GM12875 (cell line): ENCODE results near the gene BICD1.

Experiments used
- H3K4me3 ChIP-seq: one replicate; pipeline ENCODE4 v1.5.1; 2011; ENCODE audit warnings: low read depth, low read length, control low read depth
- TF ChIP-seq, protein P1 (sequence below): IDR thresholded peaks from 2 replicates; pipeline ENCODE4 v1.5.1; 2011; ENCODE audit warnings: low read depth, mild to moderate bottlenecking, control low read depth, inconsistent platforms, low read length, moderate library complexity, borderline replicate concordance; ENCODE audit not compliant: insufficient read depth

Gene BICD1

DNA sequence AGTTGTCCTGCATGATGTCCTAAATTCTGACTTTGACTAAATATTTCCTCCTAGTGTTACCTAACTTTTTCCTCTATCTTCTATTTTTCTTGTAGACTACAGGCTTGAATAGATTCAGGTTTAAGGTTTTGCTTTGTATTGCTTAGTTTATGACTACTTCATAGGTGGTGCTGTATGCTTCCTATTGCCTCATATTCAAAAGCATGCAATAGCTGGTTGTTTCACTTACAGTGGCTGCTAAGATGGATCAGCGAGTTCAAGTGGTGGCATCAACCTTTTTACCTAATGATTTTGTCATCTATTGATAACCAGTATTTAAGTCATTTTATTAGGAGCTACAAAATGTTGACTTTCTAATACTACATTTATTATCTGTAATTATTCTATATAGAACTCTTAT lies 36.3 kb upstream of the BICD1 start:
- TF ChIP-seq, protein P1, sequence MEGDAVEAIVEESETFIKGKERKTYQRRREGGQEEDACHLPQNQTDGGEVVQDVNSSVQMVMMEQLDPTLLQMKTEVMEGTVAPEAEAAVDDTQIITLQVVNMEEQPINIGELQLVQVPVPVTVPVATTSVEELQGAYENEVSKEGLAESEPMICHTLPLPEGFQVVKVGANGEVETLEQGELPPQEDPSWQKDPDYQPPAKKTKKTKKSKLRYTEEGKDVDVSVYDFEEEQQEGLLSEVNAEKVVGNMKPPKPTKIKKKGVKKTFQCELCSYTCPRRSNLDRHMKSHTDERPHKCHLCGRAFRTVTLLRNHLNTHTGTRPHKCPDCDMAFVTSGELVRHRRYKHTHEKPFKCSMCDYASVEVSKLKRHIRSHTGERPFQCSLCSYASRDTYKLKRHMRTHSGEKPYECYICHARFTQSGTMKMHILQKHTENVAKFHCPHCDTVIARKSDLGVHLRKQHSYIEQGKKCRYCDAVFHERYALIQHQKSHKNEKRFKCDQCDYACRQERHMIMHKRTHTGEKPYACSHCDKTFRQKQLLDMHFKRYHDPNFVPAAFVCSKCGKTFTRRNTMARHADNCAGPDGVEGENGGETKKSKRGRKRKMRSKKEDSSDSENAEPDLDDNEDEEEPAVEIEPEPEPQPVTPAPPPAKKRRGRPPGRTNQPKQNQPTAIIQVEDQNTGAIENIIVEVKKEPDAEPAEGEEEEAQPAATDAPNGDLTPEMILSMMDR = no peak

DNA sequence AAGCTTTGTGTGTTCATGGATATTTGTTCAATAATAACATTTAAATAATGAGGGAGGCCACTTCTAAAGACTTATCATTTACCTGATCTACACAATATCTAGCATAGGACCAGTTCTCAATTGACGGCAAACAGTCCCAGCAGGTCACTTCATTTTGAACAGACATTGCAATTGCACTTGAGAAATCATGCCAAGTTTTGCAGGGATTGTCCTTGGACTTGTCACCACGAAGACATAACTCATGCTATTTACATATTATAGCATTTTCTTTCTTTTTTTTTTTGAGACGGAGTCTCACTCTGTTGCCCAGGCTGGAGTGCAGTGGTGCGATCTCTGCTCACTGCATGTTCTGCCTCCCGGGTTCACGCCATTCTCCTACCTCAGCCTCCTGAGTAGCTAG lies 34.5 kb upstream of the BICD1 start:
- no peak overlapping the region for H3K4me3 ChIP-seq
- TF ChIP-seq, protein P1 = no peak

More for the DNA sequence above, 36.3 kb upstream of the BICD1 start:
- H3K4me3 ChIP-seq = no peak overlapping the region

DNA sequence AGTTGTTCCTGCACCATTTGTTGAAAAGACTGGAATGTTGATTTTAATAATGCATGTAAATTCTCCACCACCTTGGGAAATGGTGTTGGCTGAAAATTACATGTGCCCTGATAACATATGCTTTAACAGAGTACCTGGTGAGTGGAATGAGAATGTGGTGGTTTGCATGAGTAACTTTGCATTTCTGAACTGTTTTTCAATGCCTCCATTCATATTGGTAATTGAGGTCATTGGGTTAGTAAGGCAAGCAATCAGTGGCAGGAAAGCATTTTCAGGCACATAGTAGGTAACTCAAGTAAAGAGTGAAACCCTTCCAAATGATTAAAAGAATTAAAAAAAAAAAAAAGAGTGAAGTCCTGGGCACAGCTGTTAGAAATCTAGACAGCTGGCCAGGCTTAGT lies 32.2 kb upstream of the BICD1 start:
- no peak overlapping the region for H3K4me3 ChIP-seq
- TF ChIP-seq, protein P1 = no peak

DNA sequence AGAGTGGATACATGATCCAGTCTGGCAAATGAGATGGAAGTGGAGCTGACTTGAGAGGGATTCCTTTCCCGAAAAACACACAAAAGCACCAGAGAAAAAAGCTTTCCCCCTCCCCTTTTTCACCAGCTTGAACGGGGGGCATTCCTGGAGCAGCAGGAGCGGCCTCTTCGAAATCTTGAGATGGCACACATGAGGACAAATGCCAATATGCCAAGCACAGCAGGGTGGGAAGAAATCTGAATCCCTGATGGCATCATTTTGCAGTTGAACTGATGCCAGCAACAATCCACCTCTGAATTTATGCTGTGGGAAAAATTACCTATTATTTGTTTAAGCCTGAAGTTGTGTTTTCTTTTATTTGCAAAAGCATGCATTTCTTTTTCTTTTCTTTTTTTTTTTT lies 29.7 kb upstream of the BICD1 start:
- H3K4me3 ChIP-seq = no peak overlapping the region
- TF ChIP-seq, protein P1 = no peak

DNA sequence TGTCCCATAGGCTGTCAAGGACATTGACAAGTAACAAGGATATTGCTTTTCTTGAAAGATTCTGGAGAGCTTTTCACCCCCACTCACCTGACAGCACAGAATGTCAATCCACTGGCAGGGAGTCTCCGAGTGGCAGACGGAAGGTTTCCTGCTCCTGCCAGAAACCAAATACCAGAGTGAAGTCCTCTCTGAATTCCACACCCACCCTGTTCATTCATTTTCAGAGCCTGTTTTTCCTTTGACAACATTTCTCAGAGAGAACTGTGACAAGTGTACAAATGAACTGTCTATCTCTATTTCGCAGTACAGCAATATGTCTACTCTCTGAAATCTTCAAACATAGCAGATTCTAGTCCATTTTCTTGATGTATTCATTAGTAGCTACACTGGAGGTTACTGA lies 26.2 kb upstream of the BICD1 start:
- TF ChIP-seq, protein P1 = no peak
- no peak overlapping the region for H3K4me3 ChIP-seq

DNA sequence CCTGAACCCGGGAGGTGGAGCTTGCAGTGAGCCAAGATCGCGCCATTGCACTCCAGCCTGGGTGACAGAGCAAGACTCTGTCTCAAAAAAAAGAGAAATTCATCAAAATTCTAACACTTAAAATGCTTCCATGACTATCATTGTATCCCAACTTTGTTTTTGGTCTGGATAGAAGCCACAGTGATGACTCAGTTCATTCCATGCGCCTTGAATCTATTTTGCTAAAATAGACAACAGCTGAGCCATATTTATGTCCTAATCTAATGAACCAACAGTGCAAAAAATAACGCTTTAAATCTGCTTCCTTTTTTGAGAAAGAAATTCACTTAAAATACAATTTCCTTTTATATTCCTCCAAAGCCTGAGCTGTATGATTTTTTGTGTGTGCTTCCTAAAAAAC lies 23.2 kb upstream of the BICD1 start:
- H3K4me3 ChIP-seq = no peak overlapping the region
- TF ChIP-seq, protein P1 = no peak

DNA sequence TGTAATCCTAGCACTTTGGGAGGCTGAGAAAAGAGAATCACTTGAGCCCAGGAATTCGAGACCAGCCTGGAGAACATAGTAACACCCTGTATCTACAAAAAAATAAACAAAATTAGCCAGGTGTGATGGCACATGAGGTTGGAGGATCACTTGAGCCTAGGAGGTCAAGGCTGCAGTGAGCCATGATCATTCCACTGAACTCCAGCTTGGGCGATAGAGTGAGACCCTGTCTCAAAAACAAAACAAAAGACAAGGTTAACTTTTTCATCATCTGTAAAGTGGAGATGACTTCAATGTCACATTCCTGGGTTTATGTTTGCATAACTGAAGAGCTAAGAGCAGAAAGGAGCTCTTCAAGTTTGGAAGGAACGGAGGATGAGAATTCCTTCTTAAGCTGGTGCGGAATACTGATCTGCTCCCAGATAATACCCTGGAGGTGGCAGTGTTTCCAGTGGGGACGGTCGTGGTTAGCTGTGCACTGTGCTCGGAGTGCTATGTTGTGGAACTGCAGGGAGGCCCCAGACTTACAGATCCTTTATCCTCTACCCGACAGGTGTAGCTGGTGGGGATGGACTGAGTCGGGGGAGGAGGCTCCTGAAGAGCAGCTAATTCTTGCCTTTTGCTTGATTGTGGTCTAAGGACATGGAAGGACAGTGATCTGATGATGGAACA lies 22.5 kb upstream of the BICD1 start:
- H3K4me3 ChIP-seq = no peak overlapping the region
- TF ChIP-seq, protein P1 = no peak
